ENCODE measurements around the gene PHACTR3. TPM values are rescaled to one million over a fixed set of nuclear protein-coding genes. Genes with fewer than 3 reads are reported as not detected.

Gene PHACTR3
- total and polyA plus RNA-seq, 2 of the 8 experiments (the other 6 are each of a cell fraction or from before 2014, with no cell fraction given), result 0.05 to 0.13 TPM

DNA sequence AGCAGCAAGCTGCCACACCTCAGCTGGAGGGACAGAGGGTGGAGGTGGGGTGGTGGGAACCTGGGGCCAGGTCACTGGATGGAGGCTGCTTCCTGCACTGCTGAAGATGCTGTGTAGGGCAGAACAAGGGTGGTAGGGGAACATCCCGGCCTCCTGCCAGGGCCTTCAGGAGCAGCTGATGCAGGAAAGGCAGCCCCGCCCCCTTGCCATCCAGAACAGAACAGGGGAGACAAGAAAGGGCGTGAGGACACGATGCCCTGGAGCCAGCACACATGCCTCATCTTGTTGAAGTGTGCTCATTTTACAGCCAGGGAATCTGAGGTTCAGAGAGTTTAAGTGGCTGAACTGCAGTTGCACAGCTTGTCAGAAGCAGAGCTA lies 43.1 kb upstream of the PHACTR3 start (continued):
- TF ChIP-seq, protein P1, sequence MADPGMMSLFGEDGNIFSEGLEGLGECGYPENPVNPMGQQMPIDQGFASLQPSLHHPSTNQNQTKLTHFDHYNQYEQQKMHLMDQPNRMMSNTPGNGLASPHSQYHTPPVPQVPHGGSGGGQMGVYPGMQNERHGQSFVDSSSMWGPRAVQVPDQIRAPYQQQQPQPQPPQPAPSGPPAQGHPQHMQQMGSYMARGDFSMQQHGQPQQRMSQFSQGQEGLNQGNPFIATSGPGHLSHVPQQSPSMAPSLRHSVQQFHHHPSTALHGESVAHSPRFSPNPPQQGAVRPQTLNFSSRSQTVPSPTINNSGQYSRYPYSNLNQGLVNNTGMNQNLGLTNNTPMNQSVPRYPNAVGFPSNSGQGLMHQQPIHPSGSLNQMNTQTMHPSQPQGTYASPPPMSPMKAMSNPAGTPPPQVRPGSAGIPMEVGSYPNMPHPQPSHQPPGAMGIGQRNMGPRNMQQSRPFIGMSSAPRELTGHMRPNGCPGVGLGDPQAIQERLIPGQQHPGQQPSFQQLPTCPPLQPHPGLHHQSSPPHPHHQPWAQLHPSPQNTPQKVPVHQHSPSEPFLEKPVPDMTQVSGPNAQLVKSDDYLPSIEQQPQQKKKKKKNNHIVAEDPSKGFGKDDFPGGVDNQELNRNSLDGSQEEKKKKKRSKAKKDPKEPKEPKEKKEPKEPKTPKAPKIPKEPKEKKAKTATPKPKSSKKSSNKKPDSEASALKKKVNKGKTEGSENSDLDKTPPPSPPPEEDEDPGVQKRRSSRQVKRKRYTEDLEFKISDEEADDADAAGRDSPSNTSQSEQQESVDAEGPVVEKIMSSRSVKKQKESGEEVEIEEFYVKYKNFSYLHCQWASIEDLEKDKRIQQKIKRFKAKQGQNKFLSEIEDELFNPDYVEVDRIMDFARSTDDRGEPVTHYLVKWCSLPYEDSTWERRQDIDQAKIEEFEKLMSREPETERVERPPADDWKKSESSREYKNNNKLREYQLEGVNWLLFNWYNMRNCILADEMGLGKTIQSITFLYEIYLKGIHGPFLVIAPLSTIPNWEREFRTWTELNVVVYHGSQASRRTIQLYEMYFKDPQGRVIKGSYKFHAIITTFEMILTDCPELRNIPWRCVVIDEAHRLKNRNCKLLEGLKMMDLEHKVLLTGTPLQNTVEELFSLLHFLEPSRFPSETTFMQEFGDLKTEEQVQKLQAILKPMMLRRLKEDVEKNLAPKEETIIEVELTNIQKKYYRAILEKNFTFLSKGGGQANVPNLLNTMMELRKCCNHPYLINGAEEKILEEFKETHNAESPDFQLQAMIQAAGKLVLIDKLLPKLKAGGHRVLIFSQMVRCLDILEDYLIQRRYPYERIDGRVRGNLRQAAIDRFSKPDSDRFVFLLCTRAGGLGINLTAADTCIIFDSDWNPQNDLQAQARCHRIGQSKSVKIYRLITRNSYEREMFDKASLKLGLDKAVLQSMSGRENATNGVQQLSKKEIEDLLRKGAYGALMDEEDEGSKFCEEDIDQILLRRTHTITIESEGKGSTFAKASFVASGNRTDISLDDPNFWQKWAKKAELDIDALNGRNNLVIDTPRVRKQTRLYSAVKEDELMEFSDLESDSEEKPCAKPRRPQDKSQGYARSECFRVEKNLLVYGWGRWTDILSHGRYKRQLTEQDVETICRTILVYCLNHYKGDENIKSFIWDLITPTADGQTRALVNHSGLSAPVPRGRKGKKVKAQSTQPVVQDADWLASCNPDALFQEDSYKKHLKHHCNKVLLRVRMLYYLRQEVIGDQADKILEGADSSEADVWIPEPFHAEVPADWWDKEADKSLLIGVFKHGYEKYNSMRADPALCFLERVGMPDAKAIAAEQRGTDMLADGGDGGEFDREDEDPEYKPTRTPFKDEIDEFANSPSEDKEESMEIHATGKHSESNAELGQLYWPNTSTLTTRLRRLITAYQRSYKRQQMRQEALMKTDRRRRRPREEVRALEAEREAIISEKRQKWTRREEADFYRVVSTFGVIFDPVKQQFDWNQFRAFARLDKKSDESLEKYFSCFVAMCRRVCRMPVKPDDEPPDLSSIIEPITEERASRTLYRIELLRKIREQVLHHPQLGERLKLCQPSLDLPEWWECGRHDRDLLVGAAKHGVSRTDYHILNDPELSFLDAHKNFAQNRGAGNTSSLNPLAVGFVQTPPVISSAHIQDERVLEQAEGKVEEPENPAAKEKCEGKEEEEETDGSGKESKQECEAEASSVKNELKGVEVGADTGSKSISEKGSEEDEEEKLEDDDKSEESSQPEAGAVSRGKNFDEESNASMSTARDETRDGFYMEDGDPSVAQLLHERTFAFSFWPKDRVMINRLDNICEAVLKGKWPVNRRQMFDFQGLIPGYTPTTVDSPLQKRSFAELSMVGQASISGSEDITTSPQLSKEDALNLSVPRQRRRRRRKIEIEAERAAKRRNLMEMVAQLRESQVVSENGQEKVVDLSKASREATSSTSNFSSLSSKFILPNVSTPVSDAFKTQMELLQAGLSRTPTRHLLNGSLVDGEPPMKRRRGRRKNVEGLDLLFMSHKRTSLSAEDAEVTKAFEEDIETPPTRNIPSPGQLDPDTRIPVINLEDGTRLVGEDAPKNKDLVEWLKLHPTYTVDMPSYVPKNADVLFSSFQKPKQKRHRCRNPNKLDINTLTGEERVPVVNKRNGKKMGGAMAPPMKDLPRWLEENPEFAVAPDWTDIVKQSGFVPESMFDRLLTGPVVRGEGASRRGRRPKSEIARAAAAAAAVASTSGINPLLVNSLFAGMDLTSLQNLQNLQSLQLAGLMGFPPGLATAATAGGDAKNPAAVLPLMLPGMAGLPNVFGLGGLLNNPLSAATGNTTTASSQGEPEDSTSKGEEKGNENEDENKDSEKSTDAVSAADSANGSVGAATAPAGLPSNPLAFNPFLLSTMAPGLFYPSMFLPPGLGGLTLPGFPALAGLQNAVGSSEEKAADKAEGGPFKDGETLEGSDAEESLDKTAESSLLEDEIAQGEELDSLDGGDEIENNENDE (IDR thresholded peaks at IDR 0.05; ENCODE audit: insufficient replicate concordance, low read length), result no peak
- TF ChIP-seq, protein P2, sequence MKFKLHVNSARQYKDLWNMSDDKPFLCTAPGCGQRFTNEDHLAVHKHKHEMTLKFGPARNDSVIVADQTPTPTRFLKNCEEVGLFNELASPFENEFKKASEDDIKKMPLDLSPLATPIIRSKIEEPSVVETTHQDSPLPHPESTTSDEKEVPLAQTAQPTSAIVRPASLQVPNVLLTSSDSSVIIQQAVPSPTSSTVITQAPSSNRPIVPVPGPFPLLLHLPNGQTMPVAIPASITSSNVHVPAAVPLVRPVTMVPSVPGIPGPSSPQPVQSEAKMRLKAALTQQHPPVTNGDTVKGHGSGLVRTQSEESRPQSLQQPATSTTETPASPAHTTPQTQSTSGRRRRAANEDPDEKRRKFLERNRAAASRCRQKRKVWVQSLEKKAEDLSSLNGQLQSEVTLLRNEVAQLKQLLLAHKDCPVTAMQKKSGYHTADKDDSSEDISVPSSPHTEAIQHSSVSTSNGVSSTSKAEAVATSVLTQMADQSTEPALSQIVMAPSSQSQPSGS (IDR thresholded peaks at IDR 0.05; ENCODE audit: low read length), result no peak
- TF ChIP-seq NRF1 (IDR thresholded peaks at IDR 0.05; ENCODE audit: low read depth, low read length) (no peak), TEAD4 (IDR thresholded peaks at IDR 0.05; ENCODE audit: low read depth, low read length) (no peak), RNF2 (IDR thresholded peaks at IDR 0.05; ENCODE audit: borderline replicate concordance, low read depth, low read length, missing control alignments, poor library complexity, severe bottlenecking) (no peak), POLR2AphosphoS5 (IDR thresholded peaks at IDR 0.05; ENCODE audit: low read depth, low read length) (no peak), POU5F1 (IDR thresholded peaks at IDR 0.05; ENCODE audit: low read depth, low read length) (no peak), SIN3A (conservative IDR thresholded peaks at IDR 0.05 in 1 of 2, IDR thresholded peaks at IDR 0.05 in 1 of 2; ENCODE audit: low read depth in 1 of 2, low read length in 2 of 2) (no peak)
